HUES48 (cell line): ENCODE results near the gene PLCB1.
"Not testable (repeated sequence)": the region's sequence is repeated elsewhere in the genome, so short reads cannot be mapped to it uniquely, and the experiment has no call there.

Source experiments
- H3K27ac ChIP-seq: one replicate; pipeline ENCODE4 v1.7.0; 2013; ENCODE audit warnings: low read depth, low read length, inconsistent platforms
- H3K27me3 ChIP-seq: 2 replicates; pipeline ENCODE4 v1.6.1; 2013; ENCODE audit warnings: mild to moderate bottlenecking, low read length; ENCODE audit not compliant: control insufficient read depth, insufficient read depth
- H3K36me3 ChIP-seq: 2 replicates; pipeline ENCODE4 v1.6.1; 2013; ENCODE audit warnings: low read length; ENCODE audit not compliant: control insufficient read depth, insufficient read depth
- H3K4me1 ChIP-seq: 2 replicates; pipeline ENCODE4 v1.6.1; 2013; ENCODE audit warnings: mild to moderate bottlenecking, low read length; ENCODE audit not compliant: control insufficient read depth, insufficient read depth
- H3K4me3 ChIP-seq: 2 replicates; pipeline ENCODE4 v1.5.1; 2013; ENCODE audit warnings: mild to moderate bottlenecking, low read depth, low read length
- H3K9ac ChIP-seq: 2 replicates; pipeline ENCODE4 v1.6.1; 2013; ENCODE audit warnings: mild to moderate bottlenecking, low read depth, low read length, moderate library complexity
- H3K9me3 ChIP-seq: 2 replicates; pipeline ENCODE4 v1.6.1; 2013; ENCODE audit warnings: low read length; ENCODE audit not compliant: control insufficient read depth, insufficient read depth

The PLCB1 gene

DNA sequence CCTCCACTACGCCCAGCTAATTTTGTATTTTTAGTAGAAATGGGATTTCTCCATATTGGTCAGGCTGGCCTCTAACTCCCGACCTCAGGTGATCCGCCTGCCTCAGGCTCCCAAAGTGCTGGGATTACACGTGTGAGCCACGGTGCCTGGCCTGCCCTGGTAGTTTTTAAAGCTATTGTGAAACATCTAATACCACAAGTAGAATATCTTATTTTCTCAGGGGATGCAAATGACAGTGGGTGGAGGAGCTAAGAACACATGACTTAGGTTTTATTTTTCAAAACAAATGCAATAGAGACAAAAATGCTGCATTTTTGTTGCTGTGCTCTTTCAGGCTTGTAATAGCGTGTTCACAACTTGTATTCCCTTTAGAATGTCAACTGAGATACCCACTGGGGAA lies 671.9 kb downstream of the PLCB1 start:
- Histone ChIP-seq H3K9me3 (no peaks in the 10 kb centered on the region), H3K4me1 (peaks cover 20% of the 10 kb centered on the region), H3K27ac (no peak overlapping the region)

DNA sequence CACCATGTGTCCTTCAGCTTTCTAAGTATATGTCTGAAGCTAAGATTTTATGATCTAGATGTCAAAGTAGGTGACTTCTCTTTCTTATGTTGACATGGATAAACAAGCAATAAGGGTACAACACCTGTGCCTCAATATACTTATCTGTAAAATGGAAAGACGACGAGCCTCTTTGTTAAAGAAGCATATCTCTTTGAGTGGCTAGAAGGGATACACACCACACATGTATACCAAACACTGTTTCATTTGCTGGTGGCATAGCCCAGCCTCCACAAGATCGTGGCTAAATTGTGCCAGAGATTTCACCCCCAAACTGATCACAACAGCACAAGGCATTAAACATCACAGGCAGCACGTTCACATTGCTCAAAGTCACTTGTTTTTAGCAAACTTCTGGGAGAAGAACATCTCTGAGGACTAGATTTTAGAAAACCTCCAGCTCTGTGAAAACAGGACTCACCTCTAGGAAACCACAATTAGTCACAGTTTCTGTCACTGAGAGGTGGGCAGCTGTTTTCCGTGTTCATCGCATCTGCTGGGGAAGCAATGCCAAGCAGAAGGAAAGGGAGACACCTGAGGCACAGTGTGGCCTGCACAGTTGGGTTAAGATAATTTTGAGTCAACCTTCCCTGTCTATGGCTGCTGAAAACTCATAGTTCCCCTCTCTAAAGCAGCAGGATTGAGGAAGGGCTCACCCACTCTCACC lies 673.8 kb downstream of the PLCB1 start:
- no peak overlapping the region for H3K4me3 ChIP-seq
- no peaks in the 10 kb centered on the region for H3K9me3 ChIP-seq
- H3K36me3 ChIP-seq: no peaks in the 10 kb centered on the region
- no peaks in the 10 kb centered on the region for H3K27me3 ChIP-seq
- no peak overlapping the region for H3K9ac ChIP-seq
- H3K4me1 ChIP-seq: peaks cover 40% of the 10 kb centered on the region
- no peak overlapping the region for H3K27ac ChIP-seq

More for the DNA sequence above, 671.9 kb downstream of the PLCB1 start:
- no peak overlapping the region for H3K4me3 ChIP-seq
- H3K27me3 ChIP-seq: no peaks in the 10 kb centered on the region
- no peak overlapping the region for H3K9ac ChIP-seq
- H3K36me3 ChIP-seq: no peaks in the 10 kb centered on the region

DNA sequence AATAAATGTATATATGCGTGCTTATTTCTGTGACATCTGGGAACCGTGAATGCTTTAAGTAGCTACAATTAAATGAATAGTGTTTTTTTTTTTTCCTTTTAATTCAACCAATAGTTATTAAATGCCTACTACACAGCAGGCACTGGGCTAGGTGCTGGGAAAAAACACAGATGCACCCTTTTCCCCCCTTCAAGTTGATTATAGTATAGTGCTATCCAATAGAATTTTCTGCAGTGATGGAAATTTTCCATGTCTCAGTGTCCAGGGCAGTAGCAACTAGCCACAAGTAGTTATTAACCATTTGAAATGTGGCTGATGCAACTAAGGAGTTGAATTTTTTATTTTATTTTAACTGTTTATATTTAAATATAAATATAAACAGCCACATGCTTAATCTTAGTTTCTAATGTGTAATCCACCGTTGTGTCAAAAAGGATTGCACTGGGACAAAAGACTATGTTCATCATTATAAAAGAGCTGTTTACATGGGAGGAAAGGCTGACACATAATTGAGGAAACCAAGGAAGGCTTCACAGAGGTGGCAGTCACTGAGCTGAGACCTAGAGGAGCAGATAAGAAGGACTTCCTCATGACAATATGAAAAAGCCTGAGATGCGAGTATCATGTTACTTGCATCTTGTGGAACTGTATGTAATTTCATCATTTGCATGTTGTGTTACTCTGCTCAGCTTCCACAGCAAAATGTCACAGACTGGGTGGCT lies 675.6 kb downstream of the PLCB1 start:
- Histone ChIP-seq H3K9me3 (no peaks in the 10 kb centered on the region), H3K9ac (no peak overlapping the region), H3K27ac (no peak overlapping the region), H3K27me3 (no peaks in the 10 kb centered on the region), H3K4me1 (peaks cover 57% of the 10 kb centered on the region), H3K36me3 (no peaks in the 10 kb centered on the region), H3K4me3 (no peak overlapping the region)

DNA sequence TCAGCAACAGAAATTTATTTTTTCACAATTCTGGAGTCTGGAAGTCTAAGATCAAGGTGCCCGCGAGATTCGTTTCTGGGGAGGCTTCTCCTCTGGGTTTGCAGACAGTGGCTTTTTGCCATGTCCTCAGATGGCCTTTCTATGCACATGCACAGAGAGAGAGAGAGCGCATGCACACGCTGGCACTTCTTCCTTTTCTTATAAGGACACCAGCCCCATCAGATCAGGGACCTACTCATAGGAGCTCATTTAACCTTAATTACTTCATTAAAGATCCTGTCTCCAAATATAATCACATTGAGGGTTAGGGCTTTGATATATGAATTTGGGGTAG lies 676.1 kb downstream of the PLCB1 start:
- Histone ChIP-seq H3K27ac (no peak overlapping the region), H3K9me3 (no peaks in the 10 kb centered on the region), H3K36me3 (no peaks in the 10 kb centered on the region), H3K4me3 (no peak overlapping the region), H3K9ac (no peak overlapping the region), H3K4me1 (peaks cover 63% of the 10 kb centered on the region), H3K27me3 (no peaks in the 10 kb centered on the region)

DNA sequence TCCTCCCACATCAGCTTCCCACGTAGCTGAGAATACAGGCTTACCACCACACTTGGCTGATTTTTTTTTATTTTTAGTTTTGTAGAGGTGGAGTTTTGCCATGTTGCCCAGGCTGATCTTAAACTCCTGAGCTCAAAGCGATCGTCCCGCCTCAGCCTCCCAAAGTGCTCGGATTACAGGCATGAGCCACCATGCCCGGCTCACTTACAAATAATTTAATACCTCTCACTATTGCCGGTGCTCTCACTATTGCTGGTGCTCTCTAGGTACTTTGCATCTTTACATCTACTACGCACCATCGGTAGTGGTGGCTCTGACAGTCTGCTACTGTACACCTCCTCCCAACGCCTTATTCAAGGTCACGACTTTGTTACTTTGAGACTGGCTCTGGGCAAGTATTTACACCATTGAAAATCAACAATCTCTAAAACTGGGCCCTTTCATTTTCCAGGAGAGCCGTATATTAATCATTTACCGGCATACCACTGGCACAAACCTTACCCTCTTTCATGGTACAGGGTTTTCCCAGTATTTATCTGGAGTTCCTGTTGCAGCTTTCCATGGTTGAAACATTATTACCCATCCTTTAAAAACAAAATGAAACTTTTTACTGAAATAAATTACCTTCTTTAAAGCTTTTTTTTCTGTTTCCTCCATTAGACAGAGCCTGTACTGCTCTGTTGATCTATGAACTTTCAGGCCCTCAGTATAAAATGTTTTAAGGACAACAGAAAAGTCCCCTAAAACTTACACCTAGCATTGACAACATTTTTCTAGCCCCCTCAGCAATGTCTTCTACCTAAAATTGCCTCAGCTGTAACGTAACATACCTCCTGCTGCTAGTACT lies 677.3 kb downstream of the PLCB1 start:
- peaks cover 63% of the 10 kb centered on the region for H3K4me1 ChIP-seq

DNA sequence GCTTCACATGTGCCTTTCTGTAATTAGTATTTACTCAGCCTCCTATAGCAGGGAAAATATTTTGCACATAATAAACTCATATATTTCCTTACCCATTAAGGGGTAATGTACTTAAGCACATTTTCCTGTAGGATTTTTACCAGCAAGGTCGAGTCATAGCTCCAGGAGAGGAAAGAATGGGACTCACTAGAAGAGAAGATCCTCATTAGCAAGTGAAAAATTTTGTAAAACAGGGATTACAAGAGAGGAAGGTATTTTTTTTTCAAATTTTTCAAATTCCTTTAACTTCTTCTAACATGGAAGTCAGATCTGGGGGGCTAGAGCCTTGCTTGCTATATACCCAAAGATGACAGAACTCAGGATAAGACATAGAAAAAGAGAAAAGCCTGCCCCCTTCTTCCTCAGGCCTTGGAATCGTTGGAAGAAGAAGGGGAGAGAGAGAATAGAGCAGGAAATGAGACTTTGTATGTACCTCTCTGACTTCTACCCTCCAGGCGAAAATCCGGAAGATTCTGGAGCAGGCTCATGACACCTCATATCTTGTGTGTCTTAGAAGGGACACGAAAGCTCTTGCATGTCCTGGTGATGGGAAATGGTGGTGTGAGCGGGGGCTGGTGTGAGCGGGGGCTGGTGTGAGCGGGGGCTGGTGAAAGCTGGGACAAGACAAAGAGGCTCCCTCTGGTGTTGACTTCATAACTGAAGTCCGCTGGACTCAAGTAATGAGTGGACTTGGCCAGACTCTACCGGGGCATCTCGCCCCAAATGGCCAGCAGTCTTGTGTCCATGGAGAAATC lies 679.9 kb downstream of the PLCB1 start:
- Histone ChIP-seq H3K27me3 (no peaks in the 10 kb centered on the region), H3K9me3 (no peaks in the 10 kb centered on the region), H3K9ac (peak overlapping the region; percentile 48; the same call in 1 of the 2 replicates), H3K36me3 (no peaks in the 10 kb centered on the region), H3K4me1 (peaks cover 55% of the 10 kb centered on the region), H3K4me3 (peak overlapping the region; percentile 27), H3K27ac (peak overlapping the region; percentile 86)

More for the DNA sequence above, 677.3 kb downstream of the PLCB1 start:
- Histone ChIP-seq H3K9ac (no peak overlapping the region), H3K9me3 (no peaks in the 10 kb centered on the region), H3K27me3 (no peaks in the 10 kb centered on the region), H3K4me3 (no peak overlapping the region), H3K27ac (no peak overlapping the region), H3K36me3 (no peaks in the 10 kb centered on the region)

DNA sequence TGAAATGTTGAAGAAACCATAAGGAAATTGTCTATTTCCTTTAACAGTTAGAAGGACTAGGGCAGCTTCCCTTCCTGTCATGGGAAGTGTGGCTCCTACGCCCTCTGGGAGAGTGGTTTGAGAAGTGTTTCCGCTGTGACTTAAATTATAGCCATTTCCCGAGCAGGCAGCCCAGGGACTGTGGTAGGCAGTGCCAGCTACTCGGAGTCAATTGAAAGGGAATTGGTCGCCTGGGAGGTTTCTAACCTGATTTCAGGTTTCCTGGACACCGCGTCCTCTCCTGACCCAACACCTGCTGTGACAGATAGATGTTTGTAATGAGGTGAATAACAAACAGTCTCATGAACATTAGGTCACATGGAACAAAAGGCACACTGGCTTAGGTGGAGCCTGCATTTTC lies 680.8 kb downstream of the PLCB1 start:
- H3K27ac ChIP-seq: peak overlapping the region; percentile 86
- no peak overlapping the region for H3K4me3 ChIP-seq
- H3K36me3 ChIP-seq: no peaks in the 10 kb centered on the region
- H3K27me3 ChIP-seq: no peaks in the 10 kb centered on the region
- peaks cover 53% of the 10 kb centered on the region for H3K4me1 ChIP-seq
- no peaks in the 10 kb centered on the region for H3K9me3 ChIP-seq
- no peak overlapping the region for H3K9ac ChIP-seq

DNA sequence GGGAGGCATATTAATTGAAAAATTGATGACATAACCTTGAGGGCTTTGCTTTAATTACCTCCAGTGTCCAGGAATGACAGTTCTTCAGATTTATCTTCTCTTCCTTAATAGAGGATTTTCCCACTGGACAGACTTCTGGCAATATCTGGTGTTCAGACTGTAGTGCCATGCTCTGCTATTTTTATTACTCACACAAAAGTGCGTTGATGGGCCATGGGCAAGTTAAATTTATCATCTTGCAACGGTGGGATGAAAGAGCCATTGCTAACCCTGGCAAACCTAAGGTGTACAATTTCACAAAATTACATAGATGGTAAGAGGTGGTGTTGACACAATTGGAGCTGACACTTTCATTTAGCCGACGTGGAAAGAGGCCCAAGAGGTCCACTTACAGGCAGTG lies 683.1 kb downstream of the PLCB1 start:
- H3K36me3 ChIP-seq: no peaks in the 10 kb centered on the region
- H3K27me3 ChIP-seq: no peaks in the 10 kb centered on the region
- no peak overlapping the region for H3K9ac ChIP-seq
- H3K27ac ChIP-seq: no peak overlapping the region
- H3K4me1 ChIP-seq: peaks cover 30% of the 10 kb centered on the region
- H3K9me3 ChIP-seq: no peaks in the 10 kb centered on the region
- H3K4me3 ChIP-seq: no peak overlapping the region

- H3K27me3 ChIP-seq: no peaks in the 10 kb centered on the region
- no peak overlapping the region for H3K9ac ChIP-seq
- no peaks in the 10 kb centered on the region for H3K9me3 ChIP-seq
- no peaks in the 10 kb centered on the region for H3K36me3 ChIP-seq
- no peak overlapping the region for H3K4me3 ChIP-seq
- no peak overlapping the region for H3K27ac ChIP-seq
- no peaks in the 10 kb centered on the region for H3K4me1 ChIP-seq
Observed at GRCh38 chr20:8829256-8829655, 697.2 kb downstream of the PLCB1 start.

GRCh38 chr20:8834294-8834693 lies 702.2 kb downstream of the PLCB1 start:
- not testable (repeated sequence) for H3K27me3 ChIP-seq, H3K36me3 ChIP-seq, H3K9me3 ChIP-seq, H3K4me1 ChIP-seq, H3K9ac ChIP-seq, H3K27ac ChIP-seq, H3K4me3 ChIP-seq
